ENCODE results near the gene LRRC1.

The LRRC1 gene

GRCh38 chr6:53868626-53869025, 73.8 kb downstream of the LRRC1 start:
- Histone ChIP-seq H3K4me3 (ENCODE audit: low read depth in 1 of 2, low read length in 2 of 2) (no peak overlapping the region), H4K20me1 (ENCODE audit: insufficient read depth, low read length) (peaks cover 5% of the 10 kb centered on the region; the same call in 1 of the 2 replicates), H3K4me1 (ENCODE audit: insufficient read depth, low read length) (no peaks in the 10 kb centered on the region), H3K9ac (ENCODE audit: low read depth, low read length) (no peak overlapping the region), H3K79me2 (ENCODE audit: insufficient read depth, low read length) (peaks cover 88% of the 10 kb centered on the region), H2AFZ (ENCODE audit: low read depth, low read length) (no peak overlapping the region), H3K4me2 (ENCODE audit: insufficient read depth, low read length) (no peak overlapping the region), H3K9me3 (ENCODE audit: insufficient read depth, low read length, severe bottlenecking) (no peaks in the 10 kb centered on the region), H3K27me3 (ENCODE audit: insufficient read depth, low read length, poor library complexity) (no peaks in the 10 kb centered on the region), H3K27ac (ENCODE audit: low read length) (no peak overlapping the region), H3K36me3 (ENCODE audit: insufficient read depth, low read length) (peaks cover 2% of the 10 kb centered on the region; the same call in 1 of the 2 replicates)
- DNase-seq, result no peak
- ATAC-seq (ENCODE audit: insufficient read depth, low read depth), result no peak
- no peak for TF ChIP-seq CTCF (IDR thresholded peaks at IDR 0.05; ENCODE audit: borderline replicate concordance, extremely low read depth, low read length, poor library complexity, severe bottlenecking)
- no peak for TF ChIP-seq EZH2 (IDR thresholded peaks at IDR 0.05; ENCODE audit: borderline replicate concordance, low read depth, low read length, severe bottlenecking)

GRCh38 chr6:53869964-53870363, 75.2 kb downstream of the LRRC1 start:
- TF ChIP-seq CTCF (IDR thresholded peaks at IDR 0.05; ENCODE audit: borderline replicate concordance, extremely low read depth, low read length, poor library complexity, severe bottlenecking) (no peak), EZH2 (IDR thresholded peaks at IDR 0.05; ENCODE audit: borderline replicate concordance, low read depth, low read length, severe bottlenecking) (no peak)
- no peak overlapping the region for H3K27ac ChIP-seq (ENCODE audit: low read length)
- no peak overlapping the region for H2AFZ ChIP-seq (ENCODE audit: low read depth, low read length)
- H3K4me2 ChIP-seq (ENCODE audit: insufficient read depth, low read length), result no peak overlapping the region
- no peak for DNase-seq
- H3K4me3 ChIP-seq (ENCODE audit: low read depth in 1 of 2, low read length in 2 of 2), result no peak overlapping the region
- H3K79me2 ChIP-seq (ENCODE audit: insufficient read depth, low read length), result peaks cover 86% of the 10 kb centered on the region
- no peaks in the 10 kb centered on the region for H3K4me1 ChIP-seq (ENCODE audit: insufficient read depth, low read length)
- no peak overlapping the region for H3K9ac ChIP-seq (ENCODE audit: low read depth, low read length)
- ATAC-seq (ENCODE audit: insufficient read depth, low read depth), result no peak
- no peaks in the 10 kb centered on the region for H3K27me3 ChIP-seq (ENCODE audit: insufficient read depth, low read length, poor library complexity)
- no peaks in the 10 kb centered on the region for H3K9me3 ChIP-seq (ENCODE audit: insufficient read depth, low read length, severe bottlenecking)
- H4K20me1 ChIP-seq (ENCODE audit: insufficient read depth, low read length), result peaks cover 5% of the 10 kb centered on the region; the same call in 1 of the 2 replicates
- H3K36me3 ChIP-seq (ENCODE audit: insufficient read depth, low read length), result peaks cover 5% of the 10 kb centered on the region; the same call in 1 of the 2 replicates

GRCh38 chr6:53873922-53874321, 79.1 kb downstream of the LRRC1 start:
- Histone ChIP-seq H3K4me1 (ENCODE audit: insufficient read depth, low read length) (peaks cover 6% of the 10 kb centered on the region), H3K9me3 (ENCODE audit: insufficient read depth, low read length, severe bottlenecking) (no peaks in the 10 kb centered on the region), H3K4me3 (ENCODE audit: low read depth in 1 of 2, low read length in 2 of 2) (no peak overlapping the region), H2AFZ (ENCODE audit: low read depth, low read length) (no peak overlapping the region), H3K79me2 (ENCODE audit: insufficient read depth, low read length) (peaks cover 79% of the 10 kb centered on the region), H3K9ac (ENCODE audit: low read depth, low read length) (no peak overlapping the region), H3K4me2 (ENCODE audit: insufficient read depth, low read length) (no peak overlapping the region), H4K20me1 (ENCODE audit: insufficient read depth, low read length) (no peaks in the 10 kb centered on the region; the same call in 1 of the 2 replicates), H3K27ac (ENCODE audit: low read length) (no peak overlapping the region), H3K36me3 (ENCODE audit: insufficient read depth, low read length) (peaks cover 5% of the 10 kb centered on the region), H3K27me3 (ENCODE audit: insufficient read depth, low read length, poor library complexity) (no peaks in the 10 kb centered on the region)
- TF ChIP-seq CTCF (IDR thresholded peaks at IDR 0.05; ENCODE audit: borderline replicate concordance, extremely low read depth, low read length, poor library complexity, severe bottlenecking) (no peak), EZH2 (IDR thresholded peaks at IDR 0.05; ENCODE audit: borderline replicate concordance, low read depth, low read length, severe bottlenecking) (no peak)
- DNase-seq (no peak), ATAC-seq (ENCODE audit: insufficient read depth, low read depth) (no peak)

GRCh38 chr6:53874964-53875363, 80.2 kb downstream of the LRRC1 start:
- Histone ChIP-seq H3K36me3 (ENCODE audit: insufficient read depth, low read length) (peaks cover 5% of the 10 kb centered on the region), H3K9me3 (ENCODE audit: insufficient read depth, low read length, severe bottlenecking) (no peaks in the 10 kb centered on the region), H3K79me2 (ENCODE audit: insufficient read depth, low read length) (peaks cover 69% of the 10 kb centered on the region), H3K4me2 (ENCODE audit: insufficient read depth, low read length) (no peak overlapping the region), H3K27me3 (ENCODE audit: insufficient read depth, low read length, poor library complexity) (no peaks in the 10 kb centered on the region), H3K27ac (ENCODE audit: low read length) (no peak overlapping the region), H3K9ac (ENCODE audit: low read depth, low read length) (no peak overlapping the region), H3K4me3 (ENCODE audit: low read depth in 1 of 2, low read length in 2 of 2) (no peak overlapping the region), H2AFZ (ENCODE audit: low read depth, low read length) (no peak overlapping the region), H4K20me1 (ENCODE audit: insufficient read depth, low read length) (no peaks in the 10 kb centered on the region; the same call in 1 of the 2 replicates), H3K4me1 (ENCODE audit: insufficient read depth, low read length) (peaks cover 6% of the 10 kb centered on the region)
- no peak for TF ChIP-seq CTCF (IDR thresholded peaks at IDR 0.05; ENCODE audit: borderline replicate concordance, extremely low read depth, low read length, poor library complexity, severe bottlenecking)
- DNase-seq (no peak), ATAC-seq (ENCODE audit: insufficient read depth, low read depth) (no peak)

All from DND-41 (cell line).